Left lung (tissue), 10 donors: ENCODE data around the gene RBKS. TPM values are rescaled to one million over a fixed set of nuclear protein-coding genes. Genes with fewer than 3 reads are reported as not detected.

Experiments used
- ATAC-seq: fragments of 200-7000 bp; cut with Tn5 transposase; one replicate; pipeline ENCODE4 v1.9.1; 2020; ENCODE audit warnings: moderate library complexity
- DNase-seq, 4 donors: peaks; one replicate each; pipeline ENCODE4 v3.0.0-alpha.2; 2013 to 2020
- H3K27ac ChIP-seq, 2 donors: fragments of 200-600 bp; sonication (generic) in 1 of 2; one replicate each; pipeline versions ENCODE4 v1.5.0 to v1.8.0; 2020 to 2021
- H3K27me3 ChIP-seq, 2 donors: fragments of 200-600 bp; sonication (generic) in 1 of 2; one replicate each; pipeline versions ENCODE4 v1.5.0 to v1.8.0; 2020 to 2021
- H3K36me3 ChIP-seq, 2 donors: fragments of 200-600 bp; sonication (generic) in 1 of 2; one replicate each; pipeline versions ENCODE4 v1.5.0 to v1.8.0; 2020 to 2021
- H3K4me1 ChIP-seq, 2 donors: fragments of 200-600 bp; one replicate each; pipeline ENCODE4 v1.8.0; 2021
- H3K4me3 ChIP-seq, 2 donors: fragments of 200-600 bp; sonication (generic) in 1 of 2; one replicate each; pipeline versions ENCODE4 v1.5.0 to v1.8.0; 2020 to 2021; ENCODE audit warnings: mild to moderate bottlenecking in 1 of 2
- H3K9me3 ChIP-seq, 2 donors: fragments of 200-600 bp; sonication (generic) in 1 of 2; one replicate each; pipeline versions ENCODE4 v1.5.0 to v1.8.0; 2020 to 2021
- intact Hi-C, 2 donors: fragments of 100-400 bp; cut with DNase I; formaldehyde crosslinking; loops; one replicate each; pipeline versions ENCODE4 v1.11.2 to v1.14.2; 2022
- polyA plus RNA-seq, 6 donors: library from polyadenylated mRNA; unstranded; fragments of 120-200 nt; gene quantifications; one replicate each; pipeline ENCODE4 v1.2.1, GENCODE V29; 2013; ENCODE audit not compliant: insufficient read length in 6 of 6
- total RNA-seq, 2 donors: library from RNA; stranded (reverse); fragmentation: NEBNext Ultra II Directional; extraction: Animal tissue kit (Norgen Biotek cat#: 25700); gene quantifications; one replicate each; pipeline ENCODE4 v1.2.1, GENCODE V29; 2021
- TF ChIP-seq, protein P1 (sequence below), 2 donors: fragments of 200-600 bp; sonication (generic) in 1 of 2; IDR thresholded peaks; one replicate each; pipeline versions ENCODE4 v1.5.0 to v1.8.0; 2021; ENCODE audit warnings: antibody characterized with exemption in 2 of 2
- donor health status: DM: no; HTN: yes; CAD: no.
- donor health status: DM: no; HTN: no; CAD: no.

RBKS gene
- total and polyA plus RNA-seq, 8 donors: 2.0 to 4.0 (median 2.6) TPM

DNA sequence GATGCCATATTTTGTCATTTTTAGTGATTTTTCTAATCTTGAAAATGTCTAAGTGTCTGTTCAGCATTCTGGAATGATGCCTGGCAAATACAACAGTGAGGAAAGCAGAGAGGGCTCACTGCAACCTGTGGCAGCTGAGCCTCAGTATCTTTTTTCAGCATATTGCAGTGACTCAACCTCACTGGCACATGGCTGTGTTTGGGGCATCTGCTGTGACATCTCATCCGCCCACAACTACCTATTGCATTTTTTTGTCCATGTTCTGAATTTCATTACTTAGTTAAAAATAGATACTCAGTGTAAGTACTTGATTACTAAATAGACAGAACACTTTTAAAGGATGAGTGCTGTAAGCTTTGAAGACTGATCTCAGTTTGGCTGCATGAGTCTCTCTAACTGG, 11.0 kb upstream of the RBKS start:
- peaks cover 0 to 6% of the 10 kb centered on the region in 2 donors for H3K4me1 ChIP-seq
- no peak overlapping the region for H3K4me3 ChIP-seq
- H3K27me3 ChIP-seq: no peaks in the 10 kb centered on the region
- DNase-seq: no peak
- intact Hi-C loops: no loop called here
- TF ChIP-seq, protein P1, sequence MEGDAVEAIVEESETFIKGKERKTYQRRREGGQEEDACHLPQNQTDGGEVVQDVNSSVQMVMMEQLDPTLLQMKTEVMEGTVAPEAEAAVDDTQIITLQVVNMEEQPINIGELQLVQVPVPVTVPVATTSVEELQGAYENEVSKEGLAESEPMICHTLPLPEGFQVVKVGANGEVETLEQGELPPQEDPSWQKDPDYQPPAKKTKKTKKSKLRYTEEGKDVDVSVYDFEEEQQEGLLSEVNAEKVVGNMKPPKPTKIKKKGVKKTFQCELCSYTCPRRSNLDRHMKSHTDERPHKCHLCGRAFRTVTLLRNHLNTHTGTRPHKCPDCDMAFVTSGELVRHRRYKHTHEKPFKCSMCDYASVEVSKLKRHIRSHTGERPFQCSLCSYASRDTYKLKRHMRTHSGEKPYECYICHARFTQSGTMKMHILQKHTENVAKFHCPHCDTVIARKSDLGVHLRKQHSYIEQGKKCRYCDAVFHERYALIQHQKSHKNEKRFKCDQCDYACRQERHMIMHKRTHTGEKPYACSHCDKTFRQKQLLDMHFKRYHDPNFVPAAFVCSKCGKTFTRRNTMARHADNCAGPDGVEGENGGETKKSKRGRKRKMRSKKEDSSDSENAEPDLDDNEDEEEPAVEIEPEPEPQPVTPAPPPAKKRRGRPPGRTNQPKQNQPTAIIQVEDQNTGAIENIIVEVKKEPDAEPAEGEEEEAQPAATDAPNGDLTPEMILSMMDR (IDR thresholded peaks at IDR 0.05): no peak
- no peaks in the 10 kb centered on the region for H3K9me3 ChIP-seq
- no peak overlapping the region for H3K27ac ChIP-seq
- no peak for ATAC-seq
- peaks cover 0 to 16% of the 10 kb centered on the region in 2 donors for H3K36me3 ChIP-seq

GRCh38 chr2:27897717-27898116, 7.5 kb upstream of the RBKS start:
- Histone ChIP-seq H3K4me1 (peaks cover 0 to 22% of the 10 kb centered on the region in 2 donors), H3K4me3 (no peak overlapping the region), H3K27ac (peak overlapping the region in 1 of 2 donors; percentile 21), H3K27me3 (no peaks in the 10 kb centered on the region), H3K36me3 (peaks cover 0 to 25% of the 10 kb centered on the region in 2 donors), H3K9me3 (no peaks in the 10 kb centered on the region)
- TF ChIP-seq, protein P1 (IDR thresholded peaks at IDR 0.05): no peak
- DNase-seq: no peak
- no peak for ATAC-seq
- intact Hi-C loops: no loop called here

- TF ChIP-seq, protein P1 (IDR thresholded peaks at IDR 0.05): no peak
- Histone ChIP-seq H3K4me1 (peaks cover 0 to 45% of the 10 kb centered on the region in 2 donors), H3K4me3 (no peak overlapping the region), H3K27me3 (no peaks in the 10 kb centered on the region), H3K27ac (no peak overlapping the region), H3K9me3 (no peaks in the 10 kb centered on the region), H3K36me3 (peaks cover 0 to 18% of the 10 kb centered on the region in 2 donors)
- DNase-seq (no peak), ATAC-seq (no peak)
- intact Hi-C loops: no loop called here
Measured at GRCh38 chr2:27893006-27893405, 2.8 kb upstream of the RBKS start.

GRCh38 chr2:27891673-27892105, 1.5 kb upstream of the RBKS start:
- H3K9me3 ChIP-seq: no peaks in the 10 kb centered on the region
- H3K36me3 ChIP-seq: peaks cover 0 to 14% of the 10 kb centered on the region in 2 donors
- ATAC-seq (no peak), DNase-seq (no peak)
- H3K27ac ChIP-seq: peak overlapping the region in 1 of 2 donors; percentile 96
- H3K4me3 ChIP-seq: peak overlapping the region in 1 of 2 donors; percentile 68
- intact Hi-C loops: no loop called here
- peaks cover 0 to 47% of the 10 kb centered on the region in 2 donors for H3K4me1 ChIP-seq
- TF ChIP-seq, protein P1 (IDR thresholded peaks at IDR 0.05): no peak
- no peaks in the 10 kb centered on the region for H3K27me3 ChIP-seq

DNA sequence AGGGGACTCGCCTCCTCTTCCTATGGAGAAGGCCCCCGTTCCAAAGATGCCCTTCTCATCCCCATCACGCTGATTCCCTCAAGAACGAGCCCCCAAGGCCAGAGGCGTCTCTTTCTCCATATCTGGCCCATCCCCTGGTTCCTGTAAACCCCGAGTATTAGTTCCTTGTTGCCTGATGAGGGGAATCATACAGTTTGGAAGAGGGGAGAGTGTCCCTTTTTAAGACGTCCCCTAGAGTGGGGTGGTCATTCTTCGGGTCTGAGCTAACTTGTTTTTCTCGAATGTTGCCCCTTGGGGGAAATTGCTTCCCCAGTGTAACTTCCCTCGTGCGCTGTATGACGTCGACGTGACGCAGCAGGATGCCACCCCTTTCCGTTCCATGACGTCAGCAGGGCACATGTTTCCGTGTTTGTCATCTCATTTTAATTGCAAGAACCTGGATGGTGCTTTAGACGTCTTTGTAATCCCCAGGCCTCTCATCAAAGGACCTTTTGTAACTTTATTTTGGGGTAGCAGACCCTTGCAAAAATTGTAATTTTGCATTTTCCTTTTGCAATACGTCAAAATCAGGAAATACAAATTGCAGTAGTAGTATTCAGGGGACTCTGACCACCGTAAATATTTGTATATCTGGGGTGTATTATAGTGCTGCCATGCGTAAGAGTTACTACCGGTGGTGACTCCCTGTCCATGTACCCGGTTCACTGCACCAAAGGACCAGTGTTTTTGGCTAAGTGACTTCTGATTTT, 911 bp upstream of the RBKS start:
- Histone ChIP-seq H3K27me3 (no peaks in the 10 kb centered on the region), H3K9me3 (no peaks in the 10 kb centered on the region), H3K36me3 (peaks cover 0 to 8% of the 10 kb centered on the region in 2 donors), H3K4me3 (peak overlapping the region; percentile 68 to 73), H3K27ac (peak overlapping the region; percentile 96 to 97), H3K4me1 (peaks cover 0 to 47% of the 10 kb centered on the region in 2 donors)
- DNase-seq (peak; percentile 56 to 87 (median 86)), ATAC-seq (peak; percentile 28)
- intact Hi-C loops: no loop called here
- TF ChIP-seq, protein P1 (IDR thresholded peaks at IDR 0.05): no peak
